Lower leg skin (tissue), 4 donors: ENCODE measurements around the gene NF1. TPM values are rescaled to one million over a fixed set of nuclear protein-coding genes. Genes with fewer than 3 reads are reported as not detected.
"Not testable (repeated sequence)": the region's sequence is repeated elsewhere in the genome, so short reads cannot be mapped to it uniquely, and the experiment has no call there.

Experiments
- DNase-seq, 2 donors: peaks; one replicate each; pipeline ENCODE4 v3.0.0-alpha.2; 2019; ENCODE audit warnings: low spot score in 2 of 2
- H3K4me3 ChIP-seq: fragments of 200-600 bp; sonication (generic); 2 replicates; pipeline ENCODE4 v1.5.1; 2017; ENCODE audit warnings: mild to moderate bottlenecking, low read depth; ENCODE audit not compliant: poor library complexity, severe bottlenecking
- POLR2A ChIP-seq, 2 donors: fragments of 450-650 bp; IDR thresholded peaks; one replicate each; pipeline ENCODE4 v1.6.1; 2016 to 2017; ENCODE audit warnings: antibody characterized with exemption in 2 of 2, mild to moderate bottlenecking in 1 of 2, moderate library complexity in 1 of 2
- WGBS, 2 donors: methylation state at CpG; one replicate each; pipeline ENCODE4 v1.1.5; 2018; 5-methylcytosine and 5-hydroxymethylcytosine counted together
- intact Hi-C: fragments of 100-400 bp; cut with DNase I; formaldehyde crosslinking; loops from one replicate; pipeline ENCODE4 v1.15.0; 2023; ENCODE audit warnings: low total_unique reads
- total RNA-seq, 4 donors: library from RNA; depleted of rRNA; stranded (reverse); fragments of >200 nt; gene quantifications; one replicate each; pipeline ENCODE4 v1.1.0, GENCODE V29; 2016
- TF ChIP-seq, protein P1 (sequence below), 3 donors: fragments of 450-650 bp; IDR thresholded peaks; one replicate each; pipeline ENCODE4 v1.5.1; 2016; ENCODE audit warnings: antibody characterized with exemption in 3 of 3, mild to moderate bottlenecking in 3 of 3, moderate library complexity in 2 of 3

Gene NF1
- total RNA-seq, 4 donors from 2014 or later = 27.5 to 48.6 (median 34.3) TPM

DNA sequence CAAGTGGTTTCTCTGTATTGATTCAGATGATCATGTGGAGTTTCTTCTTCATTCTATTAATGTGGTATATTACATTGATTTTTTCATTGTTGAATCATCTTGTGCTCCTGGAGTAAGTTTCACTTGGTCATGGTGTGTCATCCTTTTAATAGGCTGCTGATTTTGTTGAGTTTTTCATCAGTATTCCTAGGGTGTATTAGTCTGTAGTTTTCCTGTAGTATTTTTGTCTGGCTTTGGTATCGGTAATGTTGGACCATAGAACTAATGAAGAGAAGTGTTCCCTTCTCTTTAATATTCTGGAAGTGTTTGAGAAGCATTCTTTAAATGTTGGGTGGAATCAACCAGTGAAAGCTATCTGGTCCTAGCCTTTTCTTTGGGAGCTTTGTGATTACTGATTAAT, 103.2 kb downstream of the NF1 start:
- DNase-seq = no peak
- H3K4me3 ChIP-seq = no peak overlapping the region
- no peak for TF ChIP-seq POLR2A (IDR thresholded peaks at IDR 0.05)
- TF ChIP-seq, protein P1, sequence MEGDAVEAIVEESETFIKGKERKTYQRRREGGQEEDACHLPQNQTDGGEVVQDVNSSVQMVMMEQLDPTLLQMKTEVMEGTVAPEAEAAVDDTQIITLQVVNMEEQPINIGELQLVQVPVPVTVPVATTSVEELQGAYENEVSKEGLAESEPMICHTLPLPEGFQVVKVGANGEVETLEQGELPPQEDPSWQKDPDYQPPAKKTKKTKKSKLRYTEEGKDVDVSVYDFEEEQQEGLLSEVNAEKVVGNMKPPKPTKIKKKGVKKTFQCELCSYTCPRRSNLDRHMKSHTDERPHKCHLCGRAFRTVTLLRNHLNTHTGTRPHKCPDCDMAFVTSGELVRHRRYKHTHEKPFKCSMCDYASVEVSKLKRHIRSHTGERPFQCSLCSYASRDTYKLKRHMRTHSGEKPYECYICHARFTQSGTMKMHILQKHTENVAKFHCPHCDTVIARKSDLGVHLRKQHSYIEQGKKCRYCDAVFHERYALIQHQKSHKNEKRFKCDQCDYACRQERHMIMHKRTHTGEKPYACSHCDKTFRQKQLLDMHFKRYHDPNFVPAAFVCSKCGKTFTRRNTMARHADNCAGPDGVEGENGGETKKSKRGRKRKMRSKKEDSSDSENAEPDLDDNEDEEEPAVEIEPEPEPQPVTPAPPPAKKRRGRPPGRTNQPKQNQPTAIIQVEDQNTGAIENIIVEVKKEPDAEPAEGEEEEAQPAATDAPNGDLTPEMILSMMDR (IDR thresholded peaks at IDR 0.05) = no peak
- intact Hi-C loops = no loop called here
- 95 to 100% methylated on average over 1 of the region's 1 CpG for WGBS, 2 donors

GRCh38 chr17:31198666-31199065, 103.9 kb downstream of the NF1 start:
- H3K4me3 ChIP-seq, DNase-seq, intact Hi-C loops: not testable (repeated sequence)
- 86 to 93% methylated on average over 2 of the region's 2 CpGs for WGBS, 2 donors

GRCh38 chr17:31200287-31200686, 105.5 kb downstream of the NF1 start:
- TF ChIP-seq, protein P1 (IDR thresholded peaks at IDR 0.05) = no peak
- no peak for TF ChIP-seq POLR2A (IDR thresholded peaks at IDR 0.05)
- no peak for DNase-seq
- intact Hi-C loops = no loop called here
- H3K4me3 ChIP-seq = no peak overlapping the region
- 91 to 92% methylated on average over 2 of the region's 2 CpGs for WGBS, 2 donors

- intact Hi-C loops = no loop called here
- no peak for TF ChIP-seq POLR2A (IDR thresholded peaks at IDR 0.05)
- TF ChIP-seq, protein P1 (IDR thresholded peaks at IDR 0.05) = no peak
- H3K4me3 ChIP-seq = no peak overlapping the region
- DNase-seq = no peak
Observed at GRCh38 chr17:31202968-31203367, 108.2 kb downstream of the NF1 start.

DNA sequence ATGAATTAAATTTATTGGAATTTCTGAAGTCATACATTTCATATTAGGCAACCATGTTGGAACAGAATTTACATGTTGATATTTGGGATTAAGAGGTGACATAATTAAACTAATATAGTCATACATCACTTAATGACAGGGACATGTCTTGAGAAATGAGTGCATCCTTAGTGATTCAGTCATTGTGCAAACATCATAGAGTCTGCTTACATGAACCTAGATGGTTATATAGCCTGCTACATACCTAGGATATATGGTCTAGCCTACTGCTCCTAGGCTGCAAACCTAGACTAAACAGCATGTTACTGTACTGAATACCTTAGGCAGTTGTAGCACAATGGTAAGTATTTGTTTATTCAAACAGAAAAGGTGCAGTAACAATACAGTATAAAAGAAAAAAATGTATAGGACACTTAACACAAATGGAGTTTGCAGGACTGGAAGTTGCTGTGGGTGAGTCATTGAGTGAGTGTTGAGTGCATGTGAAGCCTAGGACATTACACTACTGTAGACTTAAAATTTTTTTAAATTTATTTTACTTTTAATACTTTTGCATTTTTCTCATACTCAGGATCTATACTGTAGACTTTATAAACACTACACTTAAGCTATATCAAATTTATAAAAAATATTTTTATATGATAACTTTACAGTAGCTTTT, 116.7 kb downstream of the NF1 start:
- no peak overlapping the region for H3K4me3 ChIP-seq
- no peak for DNase-seq
- no peak for TF ChIP-seq POLR2A (IDR thresholded peaks at IDR 0.05)
- TF ChIP-seq, protein P1 (IDR thresholded peaks at IDR 0.05) = no peak
- intact Hi-C loops = loop anchor here (10.0 kb wide), 1 partner anchor 197 kb away; no protein-coding TSS in a partner anchor

GRCh38 chr17:31216031-31216751, 121.4 kb downstream of the NF1 start:
- no peak overlapping the region for H3K4me3 ChIP-seq
- DNase-seq = no peak
- intact Hi-C loops = loop anchor here (10.0 kb wide), 1 partner anchor 201 kb away; no protein-coding TSS in a partner anchor
- TF ChIP-seq, protein P1 (IDR thresholded peaks at IDR 0.05) = no peak
- TF ChIP-seq POLR2A (IDR thresholded peaks at IDR 0.05) = no peak
- 35 to 39% methylated on average over 5 of the region's 5 CpGs for WGBS, 2 donors
